A549 (cell line): ENCODE data around the gene C10orf90. TPM values are rescaled to one million over a fixed set of nuclear protein-coding genes. Genes with fewer than 3 reads are reported as not detected.
A peak's percentile ranks its signal among the peaks of the same experiment; 100 is the strongest.

ENCODE experiments used
- ATAC-seq, 2 experiments: fragments of 200-7000 bp in 1 of 2; fragments of >200 bp in 1 of 2; cut with Nextera tagmentation in 1 of 2; cut with Tn5 transposase in 1 of 2; 3 replicates each; pipeline versions ENCODE4 v1.8.0 to v1.9.1; 2018 to 2020; ENCODE audit warnings: mild to moderate bottlenecking in 1 of 2, moderate library complexity in 1 of 2
- CTCF ChIA-PET: fragments of 300-600 bp; sonication (Branson Sonifier 250); formaldehyde crosslinking; extraction: SDS; loops from one replicate; lab custom pipeline; 2021; ENCODE audit warnings: antibody characterized with exemption, inconsistent platforms; lab: Yijun Ruan, JAX
- POLR2A ChIA-PET: fragments of 350-600 bp; formaldehyde crosslinking; extraction: SDS; loops from one replicate; lab custom pipeline; 2021; ENCODE audit warnings: antibody characterized with exemption, inconsistent platforms; lab: Yijun Ruan, JAX
- DNase-seq, 2 experiments: peaks; one replicate each; pipeline versions ENCODE4 v3.0.0 to v3.0.0-alpha.2; 2011 to 2016; ENCODE audit warnings: low read depth in 1 of 2, low spot score in 1 of 2
- FAIRE-seq: peaks from 2 replicates; lab custom pipeline; 2011; peaks lifted over from hg19 to GRCh38; lab: Jason Lieb, UNC
- H3K27ac ChIP-seq, 2 experiments: fragments of >200 bp; sonication (Bioruptor Twin); formaldehyde crosslinking; 3 replicates each; pipeline ENCODE4 v1.5.1; 2016 to 2017
- H3K4me1 ChIP-seq: fragments of >200 bp; sonication (Bioruptor Twin); formaldehyde crosslinking; 3 replicates; pipeline ENCODE4 v1.6.1; 2016
- H3K4me2 ChIP-seq: fragments of >200 bp; sonication (Bioruptor Twin); formaldehyde crosslinking; 3 replicates; pipeline ENCODE4 v1.6.1; 2016
- H3K4me3 ChIP-seq: fragments of >200 bp; sonication (Bioruptor Twin); formaldehyde crosslinking; 3 replicates; pipeline ENCODE4 v1.5.1; 2016
- H3K9me3 ChIP-seq: fragments of >200 bp; sonication (Bioruptor Twin); formaldehyde crosslinking; 3 replicates; pipeline ENCODE4 v1.6.1; 2016
- ATOH8 ChIP-seq: fragments of 250-450 bp; sonication (Bioruptor Pico); IDR thresholded peaks from 2 replicates; pipeline ENCODE4 v1.5.0; 2020; ENCODE audit warnings: low read depth, mild to moderate bottlenecking, moderate library complexity
- CBX2 ChIP-seq: fragments of 200-600 bp; sonication (generic); IDR thresholded peaks from 2 replicates; pipeline ENCODE4 v1.6.1; 2016; ENCODE audit warnings: low read depth, mild to moderate bottlenecking, borderline replicate concordance
- CHD2 ChIP-seq: fragments of 150-350 bp; IDR thresholded peaks from 2 replicates; pipeline ENCODE4 v1.6.1; 2014; ENCODE audit warnings: low read length; ENCODE audit not compliant: partially characterized antibody
- EHF ChIP-seq: fragments of 250-450 bp; sonication (Bioruptor Pico); IDR thresholded peaks from 2 replicates; pipeline ENCODE4 v1.5.0; 2020; ENCODE audit warnings: mild to moderate bottlenecking
- EHMT2 ChIP-seq: fragments of 200-600 bp; sonication (generic); IDR thresholded peaks from 2 replicates; pipeline ENCODE4 v1.6.1; 2016; ENCODE audit warnings: antibody characterized with exemption, low read depth, mild to moderate bottlenecking, moderate library complexity
- ELK1 ChIP-seq: fragments of 150-350 bp; IDR thresholded peaks from 2 replicates; pipeline ENCODE4 v1.6.1; 2014; ENCODE audit warnings: low read depth, mild to moderate bottlenecking, low read length
- ESRRA ChIP-seq: fragments of 150-350 bp; IDR thresholded peaks from 2 replicates; pipeline ENCODE4 v1.6.1; 2014; ENCODE audit warnings: mild to moderate bottlenecking, low read length, borderline replicate concordance
- FOSB ChIP-seq: fragments of 250-450 bp; sonication (Bioruptor Pico); IDR thresholded peaks from 2 replicates; pipeline ENCODE4 v1.5.0; 2020; ENCODE audit warnings: mild to moderate bottlenecking, moderate library complexity
- HES2 ChIP-seq: fragments of >200 bp; sonication (Bioruptor Twin); formaldehyde crosslinking; IDR thresholded peaks from 2 replicates; pipeline ENCODE4 v1.6.1; 2016
- HEYL ChIP-seq: fragments of 250-450 bp; sonication (Bioruptor Pico); IDR thresholded peaks from 2 replicates; pipeline ENCODE4 v1.8.0; 2021; ENCODE audit warnings: mild to moderate bottlenecking, moderate library complexity
- HMGXB4 ChIP-seq: fragments of 250-450 bp; sonication (Bioruptor Pico); IDR thresholded peaks from 2 replicates; pipeline ENCODE4 v1.5.0; 2021; ENCODE audit warnings: mild to moderate bottlenecking, moderate library complexity, borderline replicate concordance
- HOXA7 ChIP-seq: fragments of 250-450 bp; sonication (Bioruptor Pico); IDR thresholded peaks from 2 replicates; pipeline ENCODE4 v1.5.0; 2020; ENCODE audit warnings: mild to moderate bottlenecking, moderate library complexity
- HOXB13 ChIP-seq: fragments of 250-450 bp; sonication (Bioruptor Pico); IDR thresholded peaks from 2 replicates; pipeline ENCODE4 v1.5.0; 2020; ENCODE audit warnings: low read depth, mild to moderate bottlenecking, moderate library complexity
- JUN ChIP-seq, 2 experiments: fragments of >200 bp; sonication (Bioruptor Twin); formaldehyde crosslinking; IDR thresholded peaks; 2 replicates in 1 of 2; 3 replicates in 1 of 2; pipeline ENCODE4 v1.6.1; 2016 to 2017
- JUNB ChIP-seq: fragments of >200 bp; sonication (Bioruptor Twin); formaldehyde crosslinking; IDR thresholded peaks from 2 replicates; pipeline ENCODE4 v1.6.1; 2016
- NR3C1 ChIP-seq: fragments of >200 bp; sonication (Bioruptor Twin); formaldehyde crosslinking; IDR thresholded peaks from 3 replicates; pipeline ENCODE4 v1.6.1; 2017
- PBX3 ChIP-seq: IDR thresholded peaks from 2 replicates; pipeline ENCODE4 v1.6.1; 2012
- PHF8 ChIP-seq: fragments of 200-600 bp; sonication (generic); IDR thresholded peaks from 2 replicates; pipeline ENCODE4 v1.6.1; 2016; ENCODE audit warnings: low read depth, mild to moderate bottlenecking, antibody characterized with exemption, moderate library complexity, borderline replicate concordance
- POLR2A ChIP-seq: IDR thresholded peaks from 2 replicates; pipeline ENCODE4 v1.6.1; 2012; ENCODE audit warnings: mild to moderate bottlenecking, low read length
- POLR2AphosphoS2 ChIP-seq: conservative IDR thresholded peaks from 2 replicates; pipeline ENCODE4 v1.6.1; 2012; ENCODE audit warnings: low read length, improper control_type of control experiment, inconsistent platforms
- RAD21 ChIP-seq, 2 experiments: fragments of >200 bp in 1 of 2; sonication (Bioruptor Twin) in 1 of 2; formaldehyde crosslinking in 1 of 2; IDR thresholded peaks in 1 of 2; conservative IDR thresholded peaks in 1 of 2; 2 replicates in 1 of 2; 3 replicates in 1 of 2; pipeline ENCODE4 v1.6.1; 2012 to 2018; ENCODE audit warnings: inconsistent platforms in 1 of 2
- SREBF2 ChIP-seq: fragments of 450-650 bp; IDR thresholded peaks from 2 replicates; pipeline ENCODE4 v1.6.1; 2014; ENCODE audit warnings: mild to moderate bottlenecking, moderate library complexity
- TP53 ChIP-seq: fragments of 250-450 bp; sonication (Bioruptor Pico); IDR thresholded peaks from 2 replicates; pipeline ENCODE4 v1.5.0; 2021; ENCODE audit warnings: mild to moderate bottlenecking, moderate library complexity
- ZFP36 ChIP-seq: fragments of 450-650 bp; IDR thresholded peaks from 2 replicates; pipeline ENCODE4 v1.6.1; 2014; ENCODE audit warnings: borderline replicate concordance; ENCODE audit not compliant: partially characterized antibody
- ZNF302 ChIP-seq: fragments of 250-450 bp; sonication (Bioruptor Pico); IDR thresholded peaks from 2 replicates; pipeline ENCODE4 v1.9.0; 2021; ENCODE audit warnings: inconsistent platforms, mild to moderate bottlenecking, moderate library complexity
- WGBS: methylation state at CpG from one replicate; pipeline ENCODE4 v1.1.6; 2017; ENCODE audit errors: missing lambda C conversion rate; 5-methylcytosine and 5-hydroxymethylcytosine counted together
- polyA plus RNA-seq, 4 experiments: library from polyadenylated mRNA; depleted of rRNA in 3 of 4; stranded (reverse); fragments of >200 nt; fragmentation: RNase III in 1 of 4; extraction: RNeasy Plus Mini Kit Qiagen cat#74134 plus additional on column Dnase treatment in 1 of 4; gene quantifications; 2 replicates in 3 of 4; 3 replicates in 1 of 4; pipeline ENCODE4 v1.2.3, GENCODE V29; 2011 to 2017

C10orf90 gene
- polyA plus RNA-seq, 2 of the 4 experiments (the other 2 are of a cell fraction), result 0.70 to 2.0 TPM

- TF ChIP-seq PHF8 (no peak), SREBF2 (no peak), ESRRA (no peak), HEYL (no peak), RAD21 (conservative IDR thresholded peaks at IDR 0.05 in 1 of 2, IDR thresholded peaks at IDR 0.05 in 1 of 2) (no peak), POLR2A (no peak), JUN (IDR thresholded peaks at IDR 0.05) (no peak), FOSB (CRISPR knock-in tag) (no peak), TP53 (CRISPR knock-in tag) (no peak), ZFP36 (no peak), ELK1 (no peak), POLR2AphosphoS2 (no peak), HOXA7 (CRISPR knock-in tag) (no peak), EHMT2 (no peak)
- Histone ChIP-seq H3K9me3 (no peaks in the 10 kb centered on the region), H3K4me2 (no peak overlapping the region), H3K4me3 (no peak overlapping the region), H3K27ac (no peak overlapping the region), H3K4me1 (no peaks in the 10 kb centered on the region)
- 30% methylated on average over 3 of the region's 3 CpGs for WGBS
- ATAC-seq (no peak), DNase-seq (no peak), FAIRE-seq (no peak)
- ChIA-PET POLR2A (no interaction called here), CTCF (no interaction called here)
Observed at GRCh38 chr10:126651467-126651866, 19.0 kb downstream of the C10orf90 start.

GRCh38 chr10:126650161-126650560 lies 20.3 kb downstream of the C10orf90 start:
- no peak for FAIRE-seq
- Histone ChIP-seq H3K27ac (no peak overlapping the region), H3K4me3 (no peak overlapping the region), H3K4me1 (0 out of 3 replicates have a peak, but pooled peaks cover 4% of the 10 kb centered on the region), H3K4me2 (no peak overlapping the region), H3K9me3 (no peaks in the 10 kb centered on the region)
- TF ChIP-seq HOXB13 (CRISPR knock-in tag), result no peak
- no peak for TF ChIP-seq EHF (CRISPR knock-in tag)
- DNase-seq, result no peak
- no peak for ATAC-seq
- WGBS, result 18% methylated on average over 7 of the region's 7 CpGs
- ChIA-PET CTCF (no interaction called here), POLR2A (no interaction called here)

GRCh38 chr10:126647116-126647515 lies 23.4 kb downstream of the C10orf90 start:
- no peak overlapping the region for H3K4me2 ChIP-seq
- H3K4me1 ChIP-seq, result 0 out of 3 replicates have a peak, but pooled peaks cover 4% of the 10 kb centered on the region
- H3K27ac ChIP-seq, result no peak overlapping the region
- DNase-seq, result no peak
- H3K4me3 ChIP-seq, result no peak overlapping the region
- ChIA-PET POLR2A (no interaction called here), CTCF (interaction anchor here (1.1 kb wide), 1 partner anchor 10 kb away, joined by 3 read pairs; no protein-coding TSS in a partner anchor)
- WGBS, result 19% methylated on average over 5 of the region's 5 CpGs
- no peak for ATAC-seq
- no peaks in the 10 kb centered on the region for H3K9me3 ChIP-seq
- FAIRE-seq, result no peak
- TF ChIP-seq CHD2 (no peak), CBX2 (no peak)

- WGBS, result 34% methylated on average over 4 of the region's 4 CpGs
- no peak for ATAC-seq
- Histone ChIP-seq H3K4me3 (no peak overlapping the region), H3K27ac (0 out of 6 replicates have a peak overlapping the region, but pooled peaks of 1 of the 2 experiments have one; percentile 16), H3K9me3 (no peaks in the 10 kb centered on the region), H3K4me2 (no peak overlapping the region), H3K4me1 (0 out of 3 replicates have a peak, but pooled peaks cover 4% of the 10 kb centered on the region)
- POLR2A ChIA-PET, result no interaction called here
- no peak for TF ChIP-seq HEYL
- no peak for TF ChIP-seq ATOH8
- no peak for TF ChIP-seq JUNB
- TF ChIP-seq HES2, result no peak
- TF ChIP-seq POLR2AphosphoS2, result no peak
- no peak for TF ChIP-seq HOXB13 (CRISPR knock-in tag)
- TF ChIP-seq PBX3, result no peak
- no peak for TF ChIP-seq HMGXB4 (CRISPR knock-in tag)
- no peak for TF ChIP-seq PHF8
- TF ChIP-seq JUN (IDR thresholded peaks at IDR 0.05), result no peak
- no peak for TF ChIP-seq EHF (CRISPR knock-in tag)
- TF ChIP-seq NR3C1, result no peak
- no peak for TF ChIP-seq EHMT2
- no peak for TF ChIP-seq ZFP36
- TF ChIP-seq ZNF302 (CRISPR knock-in tag), result no peak
- CTCF ChIA-PET, result no interaction called here
- FAIRE-seq, result no peak
- DNase-seq, result no peak
Observed at GRCh38 chr10:126646110-126646509, 24.4 kb downstream of the C10orf90 start.
